H1 (cell line): ENCODE data around the gene BPIFB3. TPM values are rescaled to one million over a fixed set of nuclear protein-coding genes. Genes with fewer than 3 reads are reported as not detected.
A peak's percentile ranks its signal among the peaks of the same experiment; 100 is the strongest.

ENCODE experiments used
- CTCF ChIA-PET: fragments of 300-600 bp; sonication (Branson Sonifier 250); formaldehyde crosslinking; loops from one replicate; lab custom pipeline; 2021; ENCODE audit not compliant: partially characterized antibody; lab: Charles Lee
- POLR2A ChIA-PET: fragments of 300-600 bp; sonication (Branson Sonifier 250); formaldehyde crosslinking; loops from one replicate; lab custom pipeline; 2021; ENCODE audit warnings: inconsistent platforms; ENCODE audit not compliant: partially characterized antibody; lab: Charles Lee
- DNase-seq, 2 experiments: peaks; one replicate each; pipeline versions ENCODE4 v3.0.0 to v3.0.0-alpha.2; 2010 to 2022; ENCODE audit warnings: low spot score in 2 of 2, low read depth in 1 of 2, mixed read lengths in 1 of 2
- FAIRE-seq: peaks from 2 replicates; lab custom pipeline; 2011; peaks lifted over from hg19 to GRCh38; lab: Jason Lieb, UNC
- H2AFZ ChIP-seq: 2 replicates; pipeline ENCODE4 v1.8.1; 2012; ENCODE audit warnings: low read length, inconsistent platforms
- H2AK5ac ChIP-seq: 2 replicates; pipeline ENCODE4 v1.6.1; 2013; ENCODE audit warnings: low read depth, low read length
- H2BK120ac ChIP-seq: replicated peaks from 2 replicates; pipeline ENCODE3; 2013; ENCODE audit warnings: low read depth, low read length, inconsistent platforms
- H2BK12ac ChIP-seq: 2 replicates; pipeline ENCODE4 v1.6.1; 2013; ENCODE audit warnings: low read depth, low read length
- H2BK15ac ChIP-seq: 2 replicates; pipeline ENCODE4 v1.6.1; 2013; ENCODE audit warnings: low read length
- H2BK20ac ChIP-seq: 2 replicates; pipeline ENCODE4 v1.6.1; 2013; ENCODE audit warnings: low read length
- H2BK5ac ChIP-seq: 2 replicates; pipeline ENCODE4 v1.6.1; 2013; ENCODE audit warnings: low read depth, low read length
- H3K14ac ChIP-seq: 2 replicates; pipeline ENCODE4 v1.6.1; 2013; ENCODE audit warnings: inconsistent platforms; ENCODE audit not compliant: insufficient read length
- H3K18ac ChIP-seq: 2 replicates; pipeline ENCODE4 v1.6.1; 2013; ENCODE audit warnings: low read length; ENCODE audit errors: extremely low read depth
- H3K23ac ChIP-seq: 2 replicates; pipeline ENCODE4 v1.6.1; 2013; ENCODE audit warnings: inconsistent platforms; ENCODE audit not compliant: insufficient read length
- H3K23me2 ChIP-seq: 2 replicates; pipeline ENCODE4 v1.6.1; 2013; ENCODE audit warnings: low read depth, low read length
- H3K27ac ChIP-seq: 2 replicates; pipeline ENCODE4 v1.6.1; 2011; ENCODE audit warnings: low read depth, low read length, inconsistent platforms
- H3K27me3 ChIP-seq, 4 experiments: replicated peaks in 1 of 4; 1 replicate in 1 of 4; 2 replicates in 3 of 4; pipeline versions ENCODE4 v1.6.1 to v1.8.1; 2011 to 2013; ENCODE audit warnings: low read length in 3 of 4, mild to moderate bottlenecking in 3 of 4, inconsistent platforms in 2 of 4, mixed read lengths in 2 of 4, moderate library complexity in 1 of 4; ENCODE audit not compliant: control insufficient read depth in 3 of 4, insufficient read depth in 3 of 4; ENCODE audit errors: extremely low read depth in 1 of 4
- H3K36me3 ChIP-seq, 4 experiments: 2 replicates each; pipeline versions ENCODE4 v1.6.1 to v1.8.1; 2011 to 2013; ENCODE audit warnings: mild to moderate bottlenecking in 4 of 4, low read length in 3 of 4, moderate library complexity in 2 of 4, control low read depth in 1 of 4, inconsistent platforms in 1 of 4; ENCODE audit not compliant: insufficient read depth in 4 of 4, control insufficient read depth in 2 of 4
- H3K4ac ChIP-seq: replicated peaks from 2 replicates; pipeline ENCODE3; 2013; ENCODE audit warnings: low read length, low read depth, mixed read lengths, inconsistent platforms; ENCODE audit not compliant: insufficient read length
- H3K4me1 ChIP-seq, 4 experiments: replicated peaks in 1 of 4; 1 replicate in 1 of 4; 2 replicates in 3 of 4; pipeline versions ENCODE4 v1.6.1 to v1.8.1; 2011 to 2013; ENCODE audit warnings: low read length in 3 of 4, inconsistent platforms in 2 of 4, mixed read lengths in 1 of 4; ENCODE audit not compliant: insufficient read depth in 4 of 4, control insufficient read depth in 3 of 4
- H3K4me2 ChIP-seq, 2 experiments: 2 replicates each; pipeline versions ENCODE4 v1.6.1 to v1.8.1; 2011 to 2013; ENCODE audit warnings: low read depth in 2 of 2, low read length in 2 of 2, control low read depth in 1 of 2, inconsistent platforms in 1 of 2, mild to moderate bottlenecking in 1 of 2; ENCODE audit not compliant: insufficient read depth in 1 of 2
- H3K4me3 ChIP-seq, 4 experiments: fragments of 200-600, 300-600 bp in 1 of 4; sonication (generic), shearing (Covaris generic), sonication (Bioruptor Twin) in 1 of 4; 2 replicates each; pipeline versions ENCODE4 v1.5.1 to v1.8.1; 2011 to 2016; ENCODE audit warnings: low read length in 4 of 4, low read depth in 3 of 4, control low read depth in 2 of 4, inconsistent platforms in 2 of 4, mild to moderate bottlenecking in 2 of 4, mixed read lengths in 1 of 4, moderate library complexity in 1 of 4; ENCODE audit not compliant: insufficient read depth in 2 of 4; ENCODE audit errors: extremely low read depth in 1 of 4
- H3K56ac ChIP-seq: replicated peaks from 2 replicates; pipeline ENCODE3; 2013; ENCODE audit warnings: low read depth, mild to moderate bottlenecking, mixed read lengths, low read length, inconsistent platforms; ENCODE audit not compliant: insufficient read length
- H3K79me1 ChIP-seq: 2 replicates; pipeline ENCODE4 v1.6.1; 2013; ENCODE audit warnings: low read depth, low read length, control low read depth
- H3K79me2 ChIP-seq, 2 experiments: 2 replicates each; pipeline versions ENCODE4 v1.6.1 to v1.8.1; 2012 to 2013; ENCODE audit warnings: low read length in 2 of 2, mild to moderate bottlenecking in 2 of 2, inconsistent platforms in 1 of 2; ENCODE audit not compliant: insufficient read depth in 2 of 2, control insufficient read depth in 1 of 2
- H3K9ac ChIP-seq, 4 experiments: replicated peaks in 1 of 4; 1 replicate in 1 of 4; 2 replicates in 3 of 4; pipeline versions ENCODE4 v1.6.1 to v1.8.1; 2011 to 2013; ENCODE audit warnings: low read depth in 3 of 4, low read length in 3 of 4, control low read depth in 2 of 4, mild to moderate bottlenecking in 2 of 4, moderate library complexity in 2 of 4, inconsistent platforms in 1 of 4; ENCODE audit errors: extremely low read depth in 1 of 4
- H3K9me3 ChIP-seq, 2 experiments: 2 replicates each; pipeline versions ENCODE4 v1.6.1 to v1.8.1; 2012 to 2013; ENCODE audit warnings: mild to moderate bottlenecking in 2 of 2, moderate library complexity in 2 of 2, control low read depth in 1 of 2, inconsistent platforms in 1 of 2, low read depth in 1 of 2, low read length in 1 of 2, mixed read lengths in 1 of 2; ENCODE audit not compliant: insufficient read depth in 2 of 2
- H4K20me1 ChIP-seq, 2 experiments: replicated peaks in 1 of 2; 2 replicates each; pipeline versions ENCODE3 to v1.8.1; 2011 to 2013; ENCODE audit warnings: inconsistent platforms in 2 of 2, low read length in 2 of 2, mild to moderate bottlenecking in 1 of 2; ENCODE audit not compliant: insufficient read depth in 2 of 2, control insufficient read depth in 1 of 2
- H4K5ac ChIP-seq: 2 replicates; pipeline ENCODE4 v1.6.1; 2013; ENCODE audit warnings: low read length, low read depth, mixed read lengths, inconsistent platforms; ENCODE audit not compliant: insufficient read length
- H4K8ac ChIP-seq: 2 replicates; pipeline ENCODE4 v1.8.0; 2013; ENCODE audit warnings: mild to moderate bottlenecking, moderate library complexity, low read length, inconsistent platforms; ENCODE audit not compliant: insufficient read depth; ENCODE audit errors: extremely low read depth
- H4K91ac ChIP-seq: replicated peaks from 2 replicates; pipeline ENCODE3; 2013; ENCODE audit warnings: low read length, mixed read lengths, inconsistent platforms; ENCODE audit not compliant: insufficient read length
- KDM1A ChIP-seq: fragments of 200-600, 300-600 bp; sonication (generic); IDR thresholded peaks from 2 replicates; pipeline ENCODE4 v1.7.1; 2016; ENCODE audit warnings: mild to moderate bottlenecking, low read length, borderline replicate concordance
- ZNF274 ChIP-seq: IDR thresholded peaks from 2 replicates; pipeline ENCODE4 v1.7.0; 2012; ENCODE audit warnings: low read length, borderline replicate concordance; ENCODE audit errors: extremely low read depth
- WGBS, 2 experiments: shearing (Covaris generic) in 1 of 2; methylation state at CpG; one replicate each; pipeline versions ENCODE4 v1.1.6 to v1.1.7; 2013 to 2015; ENCODE audit warnings: low lambda C conversion rate in 2 of 2, mixed read lengths in 2 of 2, inconsistent platforms in 1 of 2, low coverage in 1 of 2, missing lambda C conversion rate in 1 of 2; ENCODE audit not compliant: insufficient replicate concordance in 2 of 2, insufficient coverage in 1 of 2, insufficient read length in 1 of 2; ENCODE audit errors: extremely low coverage in 1 of 2, missing lambda C conversion rate in 1 of 2; 5-methylcytosine and 5-hydroxymethylcytosine counted together
- polyA plus RNA-seq, 7 experiments: library from polyadenylated mRNA; depleted of rRNA in 3 of 7; stranded (reverse) in 5 of 7; unstranded in 2 of 7; fragments of >200 nt in 5 of 7; fragments of 200-250 nt in 2 of 7; gene quantifications; 1 replicate in 5 of 7; 2 replicates in 1 of 7; 4 replicates in 1 of 7; pipeline versions ENCODE4 v1.2.1 to v1.2.3, GENCODE V29; 2011 to 2013; ENCODE audit warnings: missing spikeins in 2 of 7, mixed read lengths in 2 of 7
- total RNA-seq: library from RNA; stranded (reverse); fragmentation: NEBNext Ultra II Directional; extraction: Animal tissue kit (Norgen Biotek cat#: 25700); gene quantifications from 2 replicates; pipeline ENCODE4 v1.2.1, GENCODE V29; 2021

Gene BPIFB3
- total and polyA plus RNA-seq, 2 of the 8 experiments (the other 6 are each of a cell fraction or from before 2014, with no cell fraction given): not detected

GRCh38 chr20:33019465-33020277 is 34.0 kb upstream of the BPIFB3 start:
- 90% methylated on average over 23 of the region's 23 CpGs; no CpG with 5 or more reads in 1 of the 2 experiments for WGBS, 2 experiments
- 0 out of 7 replicates have a peak, but pooled peaks cover 0 to 3% (median 0%) of the 10 kb centered on the region in 4 experiments for H3K4me1 ChIP-seq
- POLR2A ChIA-PET: interaction anchor here (0.6 to 1.2 kb wide), 2 partner anchors 99 to 151 kb away, joined by 3 to 4 read pairs; no protein-coding TSS in a partner anchor

More at GRCh38 chr20:33019465-33020277, 34.0 kb upstream of the BPIFB3 start:
- DNase-seq: no peak
- 0 out of 2 replicates have a peak overlapping the region, but pooled peaks have one; percentile 9 for H4K8ac ChIP-seq
- no peaks in the 10 kb centered on the region for H3K36me3 ChIP-seq
- H4K20me1 ChIP-seq: peaks cover 0 to 2% of the 10 kb centered on the region in 2 experiments
- no peak overlapping the region for H3K14ac ChIP-seq
- no peak overlapping the region for H4K5ac ChIP-seq
- TF ChIP-seq KDM1A (peak; percentile 9; the same call in 1 of the 2 replicates), ZNF274 (no peak)
- H3K27ac ChIP-seq: no peak overlapping the region
- H3K23ac ChIP-seq: no peak overlapping the region
- no peaks in the 10 kb centered on the region for H3K23me2 ChIP-seq
- no peaks in the 10 kb centered on the region for H3K27me3 ChIP-seq
- H3K4me2 ChIP-seq: no peak overlapping the region
- no peak overlapping the region for H2BK12ac ChIP-seq
- no peak overlapping the region for H2BK5ac ChIP-seq
- no peaks in the 10 kb centered on the region for H3K9me3 ChIP-seq
- no peak for FAIRE-seq
- no peak overlapping the region for H3K4ac ChIP-seq
- H4K91ac ChIP-seq: no peak overlapping the region
- H2AFZ ChIP-seq: no peak overlapping the region
- no peak overlapping the region for H2AK5ac ChIP-seq
- CTCF ChIA-PET: interaction anchor here (0.9 to 11.8 kb wide), 4 partner anchors 11 to 76 kb away, joined by 3 to 86 read pairs (median 4); partner anchors contain the start of genes BPIFB2 and SUN5
- no peak overlapping the region for H2BK20ac ChIP-seq
- H3K56ac ChIP-seq: no peak overlapping the region
- no peak overlapping the region for H3K18ac ChIP-seq
- no peak overlapping the region for H3K9ac ChIP-seq
- H2BK15ac ChIP-seq: no peak overlapping the region
- H3K4me3 ChIP-seq: no peak overlapping the region
- H2BK120ac ChIP-seq: no peak overlapping the region
- no peaks in the 10 kb centered on the region for H3K79me2 ChIP-seq
- no peaks in the 10 kb centered on the region for H3K79me1 ChIP-seq
